Liver (tissue), 9 donors: Measurements from ENCODE around the gene CELF2. TPM values are rescaled to one million over a fixed set of nuclear protein-coding genes. Genes with fewer than 3 reads are reported as not detected.

Experiments used
- DNase-seq: peaks from one replicate; pipeline ENCODE4 v3.0.0-alpha.2; 2017; ENCODE audit warnings: low spot score
- H3K27ac ChIP-seq, 2 donors: one replicate each; pipeline ENCODE4 v1.7.0; 2013; ENCODE audit warnings: inconsistent platforms in 2 of 2, low read length in 2 of 2, control low read depth in 1 of 2, low read depth in 1 of 2, mild to moderate bottlenecking in 1 of 2
- H3K27me3 ChIP-seq, 4 donors: one replicate each; pipeline versions ENCODE4 v1.6.1 to v1.7.0; 2013; ENCODE audit warnings: low read length in 3 of 4, inconsistent platforms in 1 of 4, mild to moderate bottlenecking in 1 of 4, moderate library complexity in 1 of 4; ENCODE audit not compliant: control insufficient read depth in 4 of 4, insufficient read depth in 4 of 4
- H3K36me3 ChIP-seq, 4 donors: one replicate each; pipeline versions ENCODE4 v1.6.1 to v1.7.0; 2013; ENCODE audit warnings: low read length in 3 of 4, mild to moderate bottlenecking in 3 of 4, low read depth in 1 of 4, moderate library complexity in 1 of 4; ENCODE audit not compliant: control insufficient read depth in 4 of 4, insufficient read depth in 3 of 4
- H3K4me1 ChIP-seq, 4 donors: one replicate each; pipeline versions ENCODE4 v1.6.1 to v1.7.0; 2013; ENCODE audit warnings: low read length in 3 of 4, mild to moderate bottlenecking in 3 of 4, moderate library complexity in 1 of 4; ENCODE audit not compliant: control insufficient read depth in 4 of 4, insufficient read depth in 4 of 4
- H3K4me3 ChIP-seq, 3 donors: one replicate each; pipeline versions ENCODE4 v1.6.1 to v1.7.0; 2013; ENCODE audit warnings: low read length in 3 of 3, control low read depth in 1 of 3, low read depth in 1 of 3, mild to moderate bottlenecking in 1 of 3
- H3K9ac ChIP-seq, 2 donors: one replicate each; pipeline ENCODE4 v1.7.0; 2013; ENCODE audit warnings: low read length in 2 of 2, mild to moderate bottlenecking in 2 of 2, moderate library complexity in 2 of 2, control low read depth in 1 of 2, low read depth in 1 of 2
- H3K9me3 ChIP-seq, 4 donors: one replicate each; pipeline versions ENCODE4 v1.6.1 to v1.7.0; 2013; ENCODE audit warnings: low read length in 3 of 4; ENCODE audit not compliant: control insufficient read depth in 4 of 4
- ATF3 ChIP-seq: IDR thresholded peaks from 2 replicates; pipeline ENCODE4 v1.6.1; 2016; ENCODE audit warnings: antibody characterized with exemption
- FOXA1 ChIP-seq: IDR thresholded peaks from 2 replicates; pipeline ENCODE4 v1.6.1; 2016; ENCODE audit warnings: antibody characterized with exemption
- FOXA2 ChIP-seq: IDR thresholded peaks from 2 replicates; pipeline ENCODE4 v1.6.1; 2016; ENCODE audit warnings: antibody characterized with exemption
- GABPA ChIP-seq, 2 donors: IDR thresholded peaks in 1 of 2; conservative IDR thresholded peaks in 1 of 2; 2 replicates each; pipeline ENCODE4 v1.6.1; 2016; ENCODE audit warnings: antibody characterized with exemption in 2 of 2, mild to moderate bottlenecking in 1 of 2, moderate library complexity in 1 of 2
- HNF4A ChIP-seq, 2 donors: conservative IDR thresholded peaks; 2 replicates each; pipeline ENCODE4 v1.6.1; 2016; ENCODE audit warnings: antibody characterized with exemption in 2 of 2, mild to moderate bottlenecking in 2 of 2
- HNF4G ChIP-seq: IDR thresholded peaks from 2 replicates; pipeline ENCODE4 v1.6.1; 2016; ENCODE audit warnings: antibody characterized with exemption
- JUND ChIP-seq, 2 donors: IDR thresholded peaks; 2 replicates each; pipeline ENCODE4 v1.6.1; 2016; ENCODE audit warnings: antibody characterized with exemption in 2 of 2
- NR2F2 ChIP-seq: IDR thresholded peaks from 2 replicates; pipeline ENCODE4 v1.6.1; 2016; ENCODE audit warnings: antibody characterized with exemption
- REST ChIP-seq: IDR thresholded peaks from 2 replicates; pipeline ENCODE4 v1.6.1; 2016; ENCODE audit warnings: antibody characterized with exemption, mild to moderate bottlenecking
- RXRA ChIP-seq, 2 donors: IDR thresholded peaks; 2 replicates each; pipeline ENCODE4 v1.6.1; 2017 to 2018; ENCODE audit warnings: antibody characterized with exemption in 2 of 2, mild to moderate bottlenecking in 1 of 2
- TAF1 ChIP-seq: conservative IDR thresholded peaks from 2 replicates; pipeline ENCODE4 v1.6.1; 2016; ENCODE audit warnings: antibody characterized with exemption, mild to moderate bottlenecking
- WGBS: extraction: QIAGEN DNeasy Blood & Tissue Kit; methylation state at CpG from one replicate; pipeline ENCODE4 v1.1.7; 2013; 5-methylcytosine and 5-hydroxymethylcytosine counted together
- polyA plus RNA-seq, 2 donors: library from polyadenylated mRNA; stranded (reverse) in 1 of 2; unstranded in 1 of 2; fragments of 200-250 nt in 1 of 2; fragments of >200 nt in 1 of 2; fragmentation: Nextera tagmentation in 1 of 2; extraction: Ambion mirVana in 1 of 2; gene quantifications; one replicate each; pipeline versions ENCODE4 v1.2.1 to v1.2.3, GENCODE V29; 2013 to 2015
- total RNA-seq, 2 donors: library from RNA; depleted of rRNA; stranded (reverse); fragments of >200 nt; gene quantifications; one replicate each; pipeline ENCODE4 v1.2.3, GENCODE V29; 2014
- TF ChIP-seq, protein P1 (sequence below): IDR thresholded peaks from 2 replicates; pipeline ENCODE4 v1.6.1; 2016; ENCODE audit warnings: antibody characterized with exemption
- TF ChIP-seq, protein P2 (sequence below): fragments of 150-350 bp; IDR thresholded peaks from 2 replicates; pipeline ENCODE4 v1.5.1; 2017; ENCODE audit warnings: improper control_type of control experiment, low read depth, low read length; ENCODE audit not compliant: missing input control
- donor health status: healthy.
- donor health status: healthy.
- donor health status: healthy.
- donor health status: healthy.
- donor health status: healthy.

The CELF2 gene
- total and polyA plus RNA-seq, 4 donors: 1.4 to 8.5 (median 5.6) TPM

DNA sequence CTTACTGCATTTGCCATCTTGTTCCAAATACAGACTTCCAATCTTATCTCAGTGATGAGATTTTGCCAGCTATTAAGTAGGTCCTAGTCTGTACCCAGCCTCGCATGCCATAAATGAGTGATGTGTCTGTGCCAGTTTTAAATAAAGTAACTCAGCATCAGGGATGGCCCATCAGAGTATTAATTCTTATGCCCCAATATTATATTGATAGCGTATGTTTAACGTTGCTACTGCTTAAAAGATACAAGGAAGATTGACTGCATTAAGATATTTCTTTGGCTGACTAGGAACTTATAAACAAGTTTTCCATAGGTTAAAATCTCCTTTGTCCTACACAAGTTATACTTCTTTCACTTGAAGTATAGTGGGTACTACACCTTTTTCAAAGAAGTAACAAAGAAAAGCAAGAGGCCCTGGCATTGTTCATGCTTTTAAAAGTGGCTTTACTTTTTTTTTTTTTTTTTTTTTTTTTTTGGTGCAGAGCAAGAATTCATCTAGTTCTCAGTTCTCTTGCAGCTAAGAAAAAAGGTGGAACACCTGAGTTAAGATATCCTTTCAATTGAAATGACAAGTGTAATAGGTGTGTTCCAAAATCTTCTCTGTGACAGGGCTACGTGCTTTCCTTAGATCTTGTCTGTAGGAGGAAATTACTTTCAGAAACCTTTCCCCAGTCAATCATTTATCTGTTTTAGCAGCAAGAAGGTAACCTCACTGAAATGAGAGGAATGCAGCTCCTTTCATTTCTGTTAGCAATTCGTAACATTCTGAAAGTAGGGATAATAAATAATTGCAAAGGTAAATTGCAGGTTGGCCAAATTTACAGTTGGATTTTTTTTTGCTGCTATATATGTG is 245.0 kb downstream of the CELF2 start:
- H3K9me3 ChIP-seq: no peaks in the 10 kb centered on the region
- no peak overlapping the region for H3K27ac ChIP-seq
- no peak for DNase-seq
- WGBS: 84% methylated on average over 5 of the region's 5 CpGs
- H3K9ac ChIP-seq: no peak overlapping the region
- H3K4me1 ChIP-seq: no peaks in the 10 kb centered on the region
- H3K27me3 ChIP-seq: peaks cover 0 to 3% (median 0%) of the 10 kb centered on the region in 4 donors
- TF ChIP-seq REST: no peak
- no peak for TF ChIP-seq JUND (IDR thresholded peaks at IDR 0.05)
- TF ChIP-seq, protein P1, sequence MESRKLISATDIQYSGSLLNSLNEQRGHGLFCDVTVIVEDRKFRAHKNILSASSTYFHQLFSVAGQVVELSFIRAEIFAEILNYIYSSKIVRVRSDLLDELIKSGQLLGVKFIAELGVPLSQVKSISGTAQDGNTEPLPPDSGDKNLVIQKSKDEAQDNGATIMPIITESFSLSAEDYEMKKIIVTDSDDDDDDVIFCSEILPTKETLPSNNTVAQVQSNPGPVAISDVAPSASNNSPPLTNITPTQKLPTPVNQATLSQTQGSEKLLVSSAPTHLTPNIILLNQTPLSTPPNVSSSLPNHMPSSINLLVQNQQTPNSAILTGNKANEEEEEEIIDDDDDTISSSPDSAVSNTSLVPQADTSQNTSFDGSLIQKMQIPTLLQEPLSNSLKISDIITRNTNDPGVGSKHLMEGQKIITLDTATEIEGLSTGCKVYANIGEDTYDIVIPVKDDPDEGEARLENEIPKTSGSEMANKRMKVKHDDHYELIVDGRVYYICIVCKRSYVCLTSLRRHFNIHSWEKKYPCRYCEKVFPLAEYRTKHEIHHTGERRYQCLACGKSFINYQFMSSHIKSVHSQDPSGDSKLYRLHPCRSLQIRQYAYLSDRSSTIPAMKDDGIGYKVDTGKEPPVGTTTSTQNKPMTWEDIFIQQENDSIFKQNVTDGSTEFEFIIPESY: no peak
- TF ChIP-seq HNF4G: no peak
- H3K4me3 ChIP-seq: no peak overlapping the region
- H3K36me3 ChIP-seq: no peaks in the 10 kb centered on the region

DNA sequence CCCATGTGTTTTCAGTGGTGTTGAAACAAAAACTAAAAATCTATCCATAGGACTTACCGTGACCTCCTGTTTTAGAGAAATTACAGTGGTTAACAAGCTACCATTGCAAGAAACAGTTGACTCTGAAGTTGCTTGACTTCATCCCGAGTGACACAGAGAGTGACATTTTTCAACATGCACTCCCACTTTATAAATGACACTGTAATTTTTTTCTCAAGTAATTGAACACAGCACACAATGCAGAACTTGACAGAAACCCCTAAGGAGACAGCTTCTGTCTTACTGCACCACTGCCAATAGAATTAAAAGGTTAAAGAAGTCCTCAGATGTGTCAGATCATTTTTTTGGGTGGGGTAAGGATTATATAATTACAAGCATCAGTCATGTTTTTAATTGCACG is 246.1 kb downstream of the CELF2 start:
- no peak overlapping the region for H3K27ac ChIP-seq
- H3K9me3 ChIP-seq: no peaks in the 10 kb centered on the region
- 79% methylated on average over 3 of the region's 3 CpGs for WGBS
- TF ChIP-seq REST: no peak
- no peak for TF ChIP-seq RXRA (IDR thresholded peaks at IDR 0.05)
- no peak for TF ChIP-seq JUND (IDR thresholded peaks at IDR 0.05)
- no peak for TF ChIP-seq NR2F2
- TF ChIP-seq FOXA1: no peak
- TF ChIP-seq HNF4A (conservative IDR thresholded peaks at IDR 0.05): no peak
- no peak for TF ChIP-seq GABPA (IDR thresholded peaks at IDR 0.05 in 1 of 2, conservative IDR thresholded peaks at IDR 0.05 in 1 of 2)
- no peak for TF ChIP-seq TAF1
- no peak for TF ChIP-seq ATF3
- TF ChIP-seq, protein P2, sequence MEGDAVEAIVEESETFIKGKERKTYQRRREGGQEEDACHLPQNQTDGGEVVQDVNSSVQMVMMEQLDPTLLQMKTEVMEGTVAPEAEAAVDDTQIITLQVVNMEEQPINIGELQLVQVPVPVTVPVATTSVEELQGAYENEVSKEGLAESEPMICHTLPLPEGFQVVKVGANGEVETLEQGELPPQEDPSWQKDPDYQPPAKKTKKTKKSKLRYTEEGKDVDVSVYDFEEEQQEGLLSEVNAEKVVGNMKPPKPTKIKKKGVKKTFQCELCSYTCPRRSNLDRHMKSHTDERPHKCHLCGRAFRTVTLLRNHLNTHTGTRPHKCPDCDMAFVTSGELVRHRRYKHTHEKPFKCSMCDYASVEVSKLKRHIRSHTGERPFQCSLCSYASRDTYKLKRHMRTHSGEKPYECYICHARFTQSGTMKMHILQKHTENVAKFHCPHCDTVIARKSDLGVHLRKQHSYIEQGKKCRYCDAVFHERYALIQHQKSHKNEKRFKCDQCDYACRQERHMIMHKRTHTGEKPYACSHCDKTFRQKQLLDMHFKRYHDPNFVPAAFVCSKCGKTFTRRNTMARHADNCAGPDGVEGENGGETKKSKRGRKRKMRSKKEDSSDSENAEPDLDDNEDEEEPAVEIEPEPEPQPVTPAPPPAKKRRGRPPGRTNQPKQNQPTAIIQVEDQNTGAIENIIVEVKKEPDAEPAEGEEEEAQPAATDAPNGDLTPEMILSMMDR: no peak
- TF ChIP-seq FOXA2: no peak
- TF ChIP-seq HNF4G: no peak
- no peaks in the 10 kb centered on the region for H3K36me3 ChIP-seq
- DNase-seq: no peak
- no peaks in the 10 kb centered on the region for H3K4me1 ChIP-seq
- H3K9ac ChIP-seq: no peak overlapping the region
- H3K4me3 ChIP-seq: no peak overlapping the region
- H3K27me3 ChIP-seq: peaks cover 0 to 2% (median 0%) of the 10 kb centered on the region in 4 donors
